SHP77 treated with DMSO at 0.1 percent for 48 hours (cell line): ENCODE data around the gene TGIF2.
A peak's percentile ranks its signal among the peaks of the same experiment; 100 is the strongest.
"Not testable (repeated sequence)": the region's sequence is repeated elsewhere in the genome, so short reads cannot be mapped to it uniquely, and the experiment has no call there.

Experiments
- DNase-seq: peaks from one replicate; lab custom pipeline; 2025; lab: John Stamatoyannopoulos, UW

Gene TGIF2

DNA sequence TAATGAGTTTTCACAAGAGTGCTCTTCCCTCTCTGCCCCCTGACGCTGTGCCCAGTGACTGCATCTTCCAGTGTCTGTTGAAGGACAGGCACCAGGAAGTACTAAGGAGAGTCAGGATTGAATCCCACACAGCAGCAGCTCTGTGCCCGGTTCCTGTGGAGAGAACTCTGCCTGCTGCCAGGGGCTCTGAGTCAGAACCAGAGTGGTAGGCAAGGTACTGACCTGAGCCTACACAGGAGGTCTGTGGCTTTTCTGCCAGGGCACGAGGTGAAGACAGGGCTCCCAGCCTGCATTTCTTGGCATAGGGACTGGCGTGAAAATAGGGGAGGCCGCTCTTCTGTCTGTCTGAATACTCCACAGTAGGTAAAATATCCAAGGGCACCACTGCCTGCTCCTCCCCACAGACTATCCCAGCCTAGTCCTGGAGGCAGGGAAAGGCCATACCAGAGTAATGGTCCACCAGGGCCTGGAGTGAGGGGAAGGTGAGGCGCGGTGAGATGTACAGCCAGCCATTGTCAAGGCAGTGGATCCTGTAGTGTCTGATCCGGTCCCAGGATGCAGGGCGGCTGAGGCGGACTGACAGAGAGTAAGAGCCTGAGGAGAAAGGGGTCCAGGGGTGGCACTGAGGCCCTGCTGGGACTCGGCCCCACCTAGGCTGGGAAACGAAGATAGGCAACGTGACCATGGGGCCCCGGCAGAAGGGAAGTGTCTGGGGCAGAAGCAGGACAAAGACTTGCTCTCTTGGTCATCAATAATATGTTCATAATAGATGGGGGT lies 41.6 kb downstream of the TGIF2 start:
- DNase-seq, result no peak

DNA sequence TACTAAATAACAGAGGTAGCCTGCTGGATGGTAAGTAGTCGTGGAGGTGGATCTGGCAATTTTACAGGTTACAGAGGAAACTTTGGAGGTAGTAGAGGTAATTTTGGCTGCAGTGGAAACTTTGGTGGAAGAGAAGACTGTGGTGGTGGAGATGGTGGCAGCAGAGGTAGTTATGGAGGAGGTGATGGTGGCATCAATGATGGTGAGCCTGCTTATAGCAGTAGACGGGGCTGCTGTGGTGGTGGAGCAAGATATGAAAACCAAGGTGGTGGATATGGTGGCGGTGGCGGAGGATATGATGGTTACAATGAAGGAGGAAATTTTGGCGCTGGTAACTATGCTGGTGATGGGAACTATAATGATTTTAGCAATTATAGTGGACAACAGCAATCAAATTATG lies 47.5 kb downstream of the TGIF2 start:
- DNase-seq, result no peak

DNA sequence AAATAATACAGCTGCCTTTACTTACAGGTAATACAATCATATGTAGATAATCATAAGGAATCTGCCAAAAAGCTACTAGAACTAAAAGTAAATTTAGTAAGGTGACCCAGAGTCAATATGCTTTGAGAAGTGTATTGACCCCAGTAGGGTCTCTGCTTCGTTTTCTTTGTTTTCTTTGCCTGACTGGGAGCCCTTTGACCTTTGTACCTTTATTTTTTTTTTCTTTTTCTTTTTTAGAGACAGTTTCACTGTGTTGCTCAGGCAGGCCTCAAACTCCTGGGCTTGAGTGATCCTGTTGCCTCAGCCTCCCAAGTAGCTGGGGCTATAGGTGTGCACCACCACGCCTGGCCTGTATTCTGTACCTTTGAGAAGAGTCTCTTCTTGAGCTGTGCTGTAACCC lies 50.0 kb downstream of the TGIF2 start:
- DNase-seq, result no peak

DNA sequence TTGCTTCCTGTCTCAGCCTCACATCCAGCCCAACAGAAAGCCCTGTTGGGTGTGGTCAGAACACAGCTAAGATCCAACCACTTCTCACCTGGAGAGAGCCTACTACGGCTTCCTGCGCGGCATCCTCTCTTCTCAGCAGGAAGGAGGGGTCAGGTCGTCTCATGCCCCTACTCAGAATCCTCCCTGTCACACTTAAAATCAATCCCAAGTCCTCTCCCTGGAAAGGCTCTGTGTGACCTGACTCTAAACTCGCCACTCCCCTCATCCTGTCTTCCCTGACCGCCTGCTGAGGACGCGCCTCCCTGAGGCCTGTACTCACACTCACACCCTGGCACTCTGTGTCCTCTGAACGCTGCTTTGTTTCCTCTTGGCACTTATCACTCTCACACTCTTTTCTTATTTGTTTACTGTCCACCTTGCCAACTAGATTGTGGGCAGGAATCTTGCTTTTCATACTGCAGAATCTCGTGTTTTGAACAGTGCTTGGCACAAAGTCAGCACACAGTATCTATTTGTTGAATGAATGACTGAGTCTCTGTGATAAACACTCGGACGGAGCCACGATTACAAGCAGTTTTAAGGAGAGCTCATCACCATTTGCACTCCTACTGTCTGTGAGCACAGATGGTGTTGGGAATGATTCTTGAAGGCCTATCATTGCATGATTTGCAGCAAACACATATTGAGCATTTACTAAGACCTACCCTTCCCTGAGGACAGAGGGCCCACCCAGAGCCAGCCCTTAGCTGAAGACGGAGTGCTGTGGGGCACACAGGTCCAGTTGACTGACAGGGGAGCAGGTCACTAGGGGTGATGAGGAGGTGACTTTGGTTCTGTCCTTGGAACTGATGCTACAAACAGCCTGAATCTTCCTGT lies 50.9 kb downstream of the TGIF2 start:
- DNase-seq, result peak; percentile 17

DNA sequence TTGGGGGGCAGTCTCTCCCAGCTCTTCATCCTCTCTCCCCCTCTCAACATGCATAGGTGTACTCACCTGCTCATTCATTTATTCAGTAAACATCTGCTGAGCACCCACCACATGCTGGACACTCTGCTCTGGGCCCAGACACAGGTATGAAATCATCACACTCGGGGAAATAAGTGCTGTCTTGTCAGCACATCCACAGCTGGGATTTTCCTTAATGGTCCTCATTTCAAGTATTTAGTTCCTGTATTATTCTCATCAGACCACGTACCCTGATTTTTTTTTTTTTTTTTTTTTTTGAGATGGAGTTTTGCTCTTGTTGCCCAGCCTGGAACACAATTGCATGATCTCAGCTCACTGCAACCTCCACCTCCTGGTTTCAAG lies 51.5 kb downstream of the TGIF2 start:
- no peak for DNase-seq

DNA sequence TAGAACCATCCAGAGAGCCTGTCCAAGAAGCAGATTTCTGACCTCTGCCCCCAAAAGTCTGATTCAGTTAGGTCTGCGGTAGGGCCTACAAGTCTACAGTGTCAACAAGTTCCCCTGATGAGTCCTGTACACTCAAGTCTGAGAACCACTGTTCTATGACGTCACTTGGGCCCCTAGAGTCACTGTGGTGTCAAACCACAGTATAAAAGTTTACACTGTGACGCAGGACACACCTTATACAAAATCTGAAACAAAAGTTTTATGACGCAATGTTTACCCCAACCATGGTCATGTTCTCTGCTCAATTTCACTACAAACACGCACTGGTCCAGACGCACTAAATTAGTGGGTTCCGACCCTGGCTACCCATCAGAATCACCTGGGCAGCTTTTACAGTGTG lies 54.7 kb downstream of the TGIF2 start:
- DNase-seq, result no peak

DNA sequence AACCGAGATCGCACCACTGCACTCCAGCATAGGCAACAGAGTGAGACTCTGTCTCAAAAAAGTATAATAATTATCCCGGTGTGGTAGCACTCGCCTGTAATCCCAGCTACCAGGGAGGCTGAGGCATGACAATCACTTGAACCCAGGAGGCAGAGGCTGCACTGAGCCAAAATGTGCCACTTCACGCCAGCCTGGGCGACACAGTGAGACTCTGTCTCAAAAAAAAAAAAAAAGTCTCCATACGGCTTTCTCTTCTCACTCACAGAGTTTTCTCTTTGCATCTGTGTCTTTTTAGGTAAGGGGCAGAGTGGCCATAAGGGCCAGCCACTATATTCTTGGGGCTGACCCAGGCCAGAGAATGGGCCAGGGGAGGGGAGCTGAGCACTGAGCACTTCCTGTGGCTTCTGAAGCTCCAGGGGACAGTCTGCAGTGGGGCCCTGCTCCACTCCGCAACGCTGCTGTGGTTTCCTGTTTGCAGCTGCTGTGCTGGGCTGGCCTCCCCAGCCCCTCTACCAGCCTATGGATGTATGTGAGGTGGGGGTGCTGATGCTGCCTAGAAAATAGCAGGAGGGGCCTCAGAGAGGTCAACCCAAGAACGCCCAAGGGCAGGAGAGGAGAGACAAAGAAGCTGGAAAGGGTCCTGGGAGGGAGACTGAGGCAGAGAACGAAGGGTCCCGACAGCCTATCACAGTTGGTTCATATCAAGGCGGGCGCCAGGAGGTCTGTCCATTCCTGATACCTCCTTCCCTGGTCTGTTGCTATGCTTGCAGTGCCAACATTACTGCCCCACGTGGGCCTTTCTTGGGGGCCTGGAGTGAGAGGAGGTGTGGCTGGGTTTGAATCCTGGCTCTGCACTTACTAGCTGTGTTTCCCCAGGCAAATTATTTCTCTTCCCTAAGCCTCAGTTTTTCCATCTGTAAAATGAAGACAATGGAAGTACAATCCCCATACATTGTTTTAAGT lies 56.6 kb downstream of the TGIF2 start:
- no peak for DNase-seq

DNA sequence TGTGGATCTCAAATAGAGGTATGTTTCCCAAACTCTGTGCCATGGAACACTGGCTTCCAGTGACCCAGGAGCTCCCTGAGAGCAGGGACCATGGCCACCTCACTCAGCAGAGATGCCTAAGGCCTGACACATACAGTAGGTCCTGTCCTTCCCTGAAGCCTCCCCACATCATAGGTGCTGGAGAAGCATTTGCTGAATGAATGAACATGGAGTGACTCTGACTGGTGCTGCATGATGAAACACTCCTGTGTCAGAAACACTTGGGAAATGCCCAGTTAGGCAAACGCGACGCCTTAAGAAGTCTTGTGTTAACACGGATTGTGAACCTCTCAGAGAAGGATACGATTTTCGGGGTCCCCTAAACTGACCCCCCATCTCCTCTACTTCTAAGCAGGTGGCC lies 58.2 kb downstream of the TGIF2 start:
- no peak for DNase-seq

DNA sequence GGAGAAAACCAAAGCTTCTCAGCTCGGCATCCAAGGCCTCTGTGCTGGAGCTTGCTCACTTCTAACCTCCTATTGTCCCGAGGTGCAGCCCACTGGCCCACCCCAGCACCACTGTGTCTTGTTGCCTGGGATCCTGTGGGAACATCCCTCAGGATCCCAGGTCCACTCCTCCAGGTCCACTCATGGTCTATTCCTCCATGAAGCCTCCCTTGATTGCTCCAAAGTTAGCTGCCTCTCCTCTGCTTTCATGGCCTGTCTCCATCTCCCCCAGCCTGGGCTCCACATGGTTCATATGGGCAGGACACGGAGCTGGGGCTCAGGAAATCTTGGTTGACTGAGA lies 58.7 kb downstream of the TGIF2 start:
- DNase-seq, result no peak

DNA sequence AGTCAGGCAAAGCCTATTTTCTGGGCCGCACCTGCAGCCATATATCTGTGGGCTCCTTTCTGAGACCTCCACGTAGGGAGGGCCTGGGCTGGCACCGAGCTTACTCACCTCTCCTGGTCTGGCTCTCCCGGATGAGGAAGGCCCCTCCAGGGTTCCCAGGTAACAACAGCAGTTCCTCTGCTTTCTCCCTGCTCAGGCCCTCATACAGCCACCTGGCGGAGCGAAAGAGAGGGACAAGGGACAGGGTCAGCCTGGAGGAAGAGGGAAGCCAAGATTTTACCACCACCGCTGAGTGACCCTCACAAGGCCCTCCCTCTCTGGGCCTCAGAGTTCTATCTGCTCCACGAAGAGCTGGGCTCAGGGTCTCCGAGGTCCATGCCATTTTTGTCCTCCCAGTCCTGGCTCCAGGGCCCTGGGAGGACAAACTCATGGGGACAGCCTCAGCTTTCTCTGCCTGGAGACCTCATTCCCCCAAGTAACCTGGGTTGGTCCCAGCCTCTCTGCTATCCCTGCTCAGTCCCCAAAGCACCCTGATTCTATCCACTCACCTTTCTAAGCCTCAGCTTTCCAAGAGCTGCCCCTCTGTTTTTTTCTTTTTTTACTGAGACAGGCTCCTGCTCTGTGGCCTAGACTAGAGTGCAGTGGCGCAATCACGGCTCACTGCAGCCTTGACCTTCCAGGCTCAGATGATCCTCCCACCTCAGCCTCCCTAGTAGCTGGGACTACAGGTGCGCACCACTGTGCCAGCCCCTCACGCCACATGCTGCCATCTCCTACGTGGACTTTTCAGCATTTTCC lies 59.3 kb downstream of the TGIF2 start:
- DNase-seq, result no peak

DNA sequence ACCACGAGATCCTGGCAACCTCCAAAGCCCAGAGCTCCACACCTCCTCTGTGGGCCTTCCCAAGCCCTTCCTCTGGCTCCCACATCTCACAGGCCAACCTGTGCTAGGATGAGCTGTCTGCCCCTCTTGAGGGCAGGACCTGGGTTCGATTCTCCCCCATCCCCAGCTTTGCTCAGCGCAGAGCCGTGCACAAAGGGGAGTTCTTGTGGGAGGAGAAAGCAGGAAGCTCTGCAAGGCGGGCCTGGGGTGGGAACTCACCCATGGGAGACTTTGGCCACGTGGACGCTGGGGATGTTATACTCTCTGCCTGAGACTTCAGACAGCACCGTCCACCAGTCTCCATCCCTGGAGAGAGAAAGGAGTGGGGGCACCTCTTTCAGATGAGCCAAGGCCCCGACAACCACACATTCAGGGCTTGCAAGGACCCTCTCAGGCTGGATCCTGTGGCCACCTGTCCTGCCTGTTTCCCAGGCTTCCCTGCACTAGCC lies 59.9 kb downstream of the TGIF2 start:
- no peak for DNase-seq

DNA sequence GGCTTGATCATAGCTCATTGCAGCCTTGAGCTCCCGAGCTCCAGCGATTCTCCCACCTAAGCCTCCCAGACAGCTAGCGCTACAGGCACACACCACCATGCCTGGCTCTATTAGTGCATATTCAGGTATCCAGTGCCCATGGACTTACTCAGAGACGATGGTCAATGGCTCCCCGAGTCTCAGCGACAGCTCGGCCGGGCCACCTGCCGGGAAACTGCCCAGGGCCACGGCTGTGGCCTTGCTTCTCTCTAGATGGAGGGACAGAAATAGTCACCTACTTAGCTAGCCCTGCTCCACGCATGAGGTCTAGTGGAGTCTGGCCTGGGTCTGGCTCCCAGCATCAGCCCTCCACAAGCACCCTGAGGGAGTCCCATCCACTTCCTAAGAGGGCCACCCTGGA lies 60.9 kb downstream of the TGIF2 start:
- DNase-seq, result no peak

DNA sequence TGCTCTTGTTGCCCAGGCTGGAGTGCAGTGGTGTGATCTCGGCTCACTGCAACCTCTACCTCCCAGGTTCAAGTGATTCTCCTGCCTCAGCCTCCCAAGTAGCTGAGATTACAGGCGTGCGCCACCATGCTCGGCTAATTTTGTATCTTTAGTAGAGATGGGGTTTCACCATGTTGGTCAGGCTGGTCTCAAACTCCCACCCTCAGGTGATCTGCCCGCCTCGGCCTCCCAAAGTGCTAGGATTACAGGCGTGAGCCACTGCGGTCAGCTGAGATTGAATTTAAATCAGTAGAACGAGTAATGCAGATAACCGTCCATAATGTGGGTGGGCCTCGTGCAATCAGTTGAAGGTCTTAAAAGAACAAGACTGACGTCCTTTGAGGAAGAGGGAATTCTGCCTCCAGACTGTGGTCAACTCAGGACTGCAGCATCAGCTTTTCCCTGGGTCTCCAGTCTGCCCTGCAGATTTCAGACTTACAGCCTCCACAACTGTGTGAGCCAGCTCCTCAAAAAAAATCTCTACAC lies 65.5 kb downstream of the TGIF2 start:
- not testable (repeated sequence) for DNase-seq

DNA sequence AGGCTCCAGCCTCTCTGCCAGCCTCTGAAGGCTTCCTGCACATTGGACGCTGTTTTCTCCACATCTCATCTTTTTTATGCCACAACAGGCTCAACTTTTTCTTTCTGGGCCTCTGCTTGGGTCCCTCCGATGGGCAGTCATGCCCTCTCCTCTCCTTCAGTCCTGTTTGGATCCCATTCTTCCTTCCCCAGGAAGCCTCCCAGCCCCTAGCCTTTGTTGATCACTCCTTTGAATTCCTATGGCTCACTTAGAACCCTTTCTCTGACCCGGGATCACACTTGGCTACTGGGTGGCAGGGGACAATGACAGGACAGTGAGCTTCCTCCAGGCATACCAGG lies 68.1 kb downstream of the TGIF2 start:
- DNase-seq, result no peak

DNA sequence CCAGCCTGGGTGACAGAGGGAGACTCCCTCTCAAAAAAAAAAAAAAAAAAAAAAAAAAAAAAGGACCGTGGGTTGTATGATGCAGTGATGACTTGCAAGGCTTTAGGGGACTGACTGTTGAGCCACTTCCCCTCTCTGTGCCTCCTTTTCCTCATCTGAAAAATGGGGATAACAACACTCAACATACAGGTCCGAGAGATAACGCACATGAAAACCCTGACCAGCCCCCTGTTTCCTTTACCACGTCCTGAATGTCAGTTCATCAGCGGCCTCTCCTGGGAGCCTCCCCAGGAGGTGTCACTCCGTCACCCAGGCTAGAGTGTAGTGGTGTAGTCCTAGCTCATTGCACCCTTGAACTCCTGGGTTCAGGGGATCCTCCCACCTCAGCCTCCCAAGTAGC lies 68.7 kb downstream of the TGIF2 start:
- DNase-seq, result no peak
